Measurements from ENCODE around the gene CBX8.
"Not testable (repeated sequence)": the region's sequence is repeated elsewhere in the genome, so short reads cannot be mapped to it uniquely, and the experiment has no call there.

Gene CBX8

GRCh38 chr17:79777894-79778503 is 18.9 kb downstream of the CBX8 start, which contains the start of gene CBX2:
TSS of gene CBX2 (plus strand) at chr17:79778148. CDS start at chr17:79778236, 88 bp downstream.
- TF ChIP-seq CTCF (IDR thresholded peaks at IDR 0.05; ENCODE audit: control extremely low read depth, extremely low read depth, low read depth, missing control alignments) = no peak
- DNase-seq (ENCODE audit: extremely low spot score) = peak; percentile 96
- ChIA-PET POLR2A (no interaction called here), CTCF (interaction anchor here (1.0 to 1.3 kb wide), 4 partner anchors 19 to 323 kb away, joined by 3 to 4 read pairs (median 3); partner anchors contain the start of genes CBX4, CBX8 and GAA)

- CTCF ChIA-PET = interaction anchor here (0.7 to 1.3 kb wide), 5 partner anchors 32 to 324 kb away, joined by 3 to 6 read pairs (median 3); partner anchors contain the start of genes CBX4 and GAA
- TF ChIP-seq CTCF (IDR thresholded peaks at IDR 0.05; ENCODE audit: control extremely low read depth, extremely low read depth, low read depth, missing control alignments) = no peak
- POLR2A ChIA-PET = interaction anchor here (0.6 kb wide), 1 partner anchor 51 kb away, joined by 7 read pairs; no protein-coding TSS in a partner anchor
- DNase-seq (ENCODE audit: extremely low spot score) = peak; percentile 57
Measured at GRCh38 chr17:79777120-79777893, 19.6 kb downstream of the CBX8 start.

GRCh38 chr17:79776376-79777119 is 20.3 kb downstream of the CBX8 start:
- DNase-seq (ENCODE audit: extremely low spot score) = no peak
- POLR2A ChIA-PET = no interaction called here
- CTCF ChIA-PET = interaction anchor here (0.7 to 3.0 kb wide), 3 partner anchors 31 to 64 kb away, joined by 4 to 14 read pairs (median 6); partner anchors contain the start of gene CBX4
- TF ChIP-seq CTCF (IDR thresholded peaks at IDR 0.05; ENCODE audit: control extremely low read depth, extremely low read depth, low read depth, missing control alignments) = no peak

- CTCF ChIA-PET = interaction anchor here (0.7 to 3.0 kb wide), 5 partner anchors 14 to 66 kb away, joined by 3 to 14 read pairs (median 3); no protein-coding TSS in a partner anchor
- POLR2A ChIA-PET = no interaction called here
- no peak for DNase-seq (ENCODE audit: extremely low spot score)
- no peak for TF ChIP-seq CTCF (IDR thresholded peaks at IDR 0.05; ENCODE audit: control extremely low read depth, extremely low read depth, low read depth, missing control alignments)
Measured at GRCh38 chr17:79775632-79776031, 21.2 kb downstream of the CBX8 start.

- CTCF ChIA-PET = interaction anchor here (0.6 to 3.0 kb wide), 7 partner anchors 15 to 70 kb away, joined by 3 to 14 read pairs (median 5); partner anchors contain the start of gene CBX8
- no peak for DNase-seq (ENCODE audit: extremely low spot score)
- no peak for TF ChIP-seq CTCF (IDR thresholded peaks at IDR 0.05; ENCODE audit: control extremely low read depth, extremely low read depth, low read depth, missing control alignments)
- POLR2A ChIA-PET = no interaction called here
Measured at GRCh38 chr17:79774561-79774975, 22.3 kb downstream of the CBX8 start.

- POLR2A ChIA-PET = interaction anchor here (0.6 kb wide), 1 partner anchor 67 kb away, joined by 3 read pairs; no protein-coding TSS in a partner anchor
- CTCF ChIA-PET; DNase-seq (ENCODE audit: extremely low spot score): not testable (repeated sequence)
Measured at GRCh38 chr17:79772726-79773125, 24.2 kb downstream of the CBX8 start.

All from GM10248 (cell line).